ENCODE results near the gene GPR37. TPM values are rescaled to one million over a fixed set of nuclear protein-coding genes. Genes with fewer than 3 reads are reported as not detected.

The GPR37 gene
- total RNA-seq, 4 donors from 2014 or later = 2.5 to 14.7 (median 11.2) TPM

DNA sequence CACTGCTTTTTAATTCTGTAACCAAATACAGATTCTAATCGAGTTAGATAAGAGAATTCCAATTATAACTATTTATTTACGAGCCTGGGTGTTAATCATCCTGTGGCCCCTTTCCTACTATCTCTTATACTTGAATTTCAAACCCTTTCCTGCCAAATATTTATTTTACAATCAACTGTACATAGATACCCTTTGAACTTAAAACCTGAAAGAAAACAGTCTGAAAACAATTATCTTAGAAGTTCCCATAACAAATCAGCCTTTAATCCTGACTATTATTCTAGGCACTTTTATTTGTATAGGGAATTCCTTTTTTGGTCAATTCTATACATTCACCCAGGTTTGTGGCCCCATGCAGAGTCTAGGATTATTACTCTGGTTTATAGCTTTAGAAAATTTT, 10.6 kb upstream of the GPR37 start:
- 49 to 83% methylated on average over 2 of the region's 2 CpGs for WGBS, 2 donors (ENCODE audit: low coverage in 1 of 2)
- TF ChIP-seq EP300 (IDR thresholded peaks at IDR 0.05) (no peak), POLR2AphosphoS5 (IDR thresholded peaks at IDR 0.05) (no peak), POLR2A (IDR thresholded peaks at IDR 0.05) (no peak)
- TF ChIP-seq, protein P1, sequence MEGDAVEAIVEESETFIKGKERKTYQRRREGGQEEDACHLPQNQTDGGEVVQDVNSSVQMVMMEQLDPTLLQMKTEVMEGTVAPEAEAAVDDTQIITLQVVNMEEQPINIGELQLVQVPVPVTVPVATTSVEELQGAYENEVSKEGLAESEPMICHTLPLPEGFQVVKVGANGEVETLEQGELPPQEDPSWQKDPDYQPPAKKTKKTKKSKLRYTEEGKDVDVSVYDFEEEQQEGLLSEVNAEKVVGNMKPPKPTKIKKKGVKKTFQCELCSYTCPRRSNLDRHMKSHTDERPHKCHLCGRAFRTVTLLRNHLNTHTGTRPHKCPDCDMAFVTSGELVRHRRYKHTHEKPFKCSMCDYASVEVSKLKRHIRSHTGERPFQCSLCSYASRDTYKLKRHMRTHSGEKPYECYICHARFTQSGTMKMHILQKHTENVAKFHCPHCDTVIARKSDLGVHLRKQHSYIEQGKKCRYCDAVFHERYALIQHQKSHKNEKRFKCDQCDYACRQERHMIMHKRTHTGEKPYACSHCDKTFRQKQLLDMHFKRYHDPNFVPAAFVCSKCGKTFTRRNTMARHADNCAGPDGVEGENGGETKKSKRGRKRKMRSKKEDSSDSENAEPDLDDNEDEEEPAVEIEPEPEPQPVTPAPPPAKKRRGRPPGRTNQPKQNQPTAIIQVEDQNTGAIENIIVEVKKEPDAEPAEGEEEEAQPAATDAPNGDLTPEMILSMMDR (IDR thresholded peaks at IDR 0.05) = no peak
- no peaks in the 10 kb centered on the region for H3K36me3 ChIP-seq
- no peaks in the 10 kb centered on the region for H3K4me1 ChIP-seq
- no peak for ATAC-seq
- H3K9me3 ChIP-seq = no peaks in the 10 kb centered on the region
- H3K27me3 ChIP-seq = no peaks in the 10 kb centered on the region
- H3K4me3 ChIP-seq = no peak overlapping the region
- H3K27ac ChIP-seq = no peak overlapping the region

DNA sequence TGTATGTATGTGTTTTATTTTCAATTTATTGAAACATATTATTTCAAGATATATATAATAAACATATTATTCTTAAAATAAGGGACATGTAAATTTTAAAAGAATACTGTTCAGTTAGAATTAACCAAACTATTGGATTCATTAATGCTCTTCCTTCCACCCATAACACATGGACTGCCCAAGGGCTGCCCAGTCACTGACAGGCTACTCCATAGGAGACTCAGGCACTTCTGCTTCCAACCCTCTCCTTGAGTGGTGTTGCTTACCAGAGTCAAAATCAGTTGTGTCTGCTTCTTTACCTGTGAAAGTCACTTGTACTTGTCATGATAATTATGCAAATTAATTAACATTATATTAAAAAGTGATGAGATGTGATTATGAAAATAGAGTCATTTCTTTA, 9.8 kb upstream of the GPR37 start:
- no peaks in the 10 kb centered on the region for H3K27me3 ChIP-seq
- TF ChIP-seq, protein P1 (IDR thresholded peaks at IDR 0.05) = no peak
- TF ChIP-seq EP300 (IDR thresholded peaks at IDR 0.05) (no peak), POLR2AphosphoS5 (IDR thresholded peaks at IDR 0.05) (no peak), POLR2A (IDR thresholded peaks at IDR 0.05) (no peak)
- H3K4me1 ChIP-seq = no peaks in the 10 kb centered on the region
- H3K27ac ChIP-seq = no peak overlapping the region
- no peak for ATAC-seq
- H3K9me3 ChIP-seq = no peaks in the 10 kb centered on the region
- H3K36me3 ChIP-seq = no peaks in the 10 kb centered on the region
- H3K4me3 ChIP-seq = no peak overlapping the region

DNA sequence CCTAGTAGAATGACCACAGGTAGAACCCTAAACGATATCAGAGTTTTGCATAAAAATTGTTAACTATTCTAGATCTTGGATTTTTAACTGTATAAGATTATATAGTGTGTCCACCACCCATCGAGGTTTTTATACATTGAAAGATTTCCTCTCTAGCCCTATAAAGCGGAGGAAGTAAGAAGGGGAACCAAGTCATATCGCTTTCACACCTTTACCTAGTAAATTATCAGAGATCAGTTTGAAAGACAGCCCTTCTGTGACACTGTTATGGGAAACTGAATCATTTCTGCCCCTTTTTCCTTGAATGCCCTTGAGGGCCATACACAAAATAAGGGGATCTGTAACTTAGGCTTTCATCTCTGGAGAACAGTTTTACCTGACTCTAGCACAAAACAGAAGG, 8.3 kb upstream of the GPR37 start:
- ATAC-seq = no peak
- no peaks in the 10 kb centered on the region for H3K9me3 ChIP-seq
- H3K4me1 ChIP-seq = no peaks in the 10 kb centered on the region
- H3K27ac ChIP-seq = no peak overlapping the region
- H3K36me3 ChIP-seq = no peaks in the 10 kb centered on the region
- H3K27me3 ChIP-seq = no peaks in the 10 kb centered on the region
- 80 to 90% methylated on average over 4 of the region's 4 CpGs for WGBS, 2 donors (ENCODE audit: low coverage in 1 of 2)
- no peak for TF ChIP-seq EP300 (IDR thresholded peaks at IDR 0.05)
- no peak for TF ChIP-seq POLR2A (IDR thresholded peaks at IDR 0.05)
- TF ChIP-seq POLR2AphosphoS5 (IDR thresholded peaks at IDR 0.05) = no peak
- TF ChIP-seq, protein P1 (IDR thresholded peaks at IDR 0.05) = no peak
- no peak overlapping the region for H3K4me3 ChIP-seq

DNA sequence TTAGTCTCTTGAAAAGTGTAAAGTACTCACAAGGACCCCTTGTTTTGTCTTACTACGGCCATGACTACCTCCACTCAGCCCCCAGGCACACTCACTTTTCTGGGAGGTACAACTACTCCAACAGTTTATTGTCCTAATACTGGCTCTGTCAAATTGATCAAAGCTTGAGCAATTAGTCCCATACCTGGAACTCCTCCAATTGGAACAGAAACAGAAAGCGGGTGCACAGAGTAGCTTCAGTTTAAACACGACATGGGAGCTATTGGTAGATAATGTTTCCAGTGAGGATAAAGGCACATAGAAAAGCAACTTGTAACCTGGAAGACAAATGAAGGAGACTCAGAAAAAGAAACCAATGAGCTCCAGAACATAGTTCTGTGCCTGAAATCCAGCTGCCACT, 7.7 kb upstream of the GPR37 start:
- Histone ChIP-seq H3K4me3 (no peak overlapping the region), H3K27ac (no peak overlapping the region), H3K36me3 (no peaks in the 10 kb centered on the region), H3K9me3 (no peaks in the 10 kb centered on the region), H3K4me1 (no peaks in the 10 kb centered on the region), H3K27me3 (no peaks in the 10 kb centered on the region)
- TF ChIP-seq POLR2AphosphoS5 (IDR thresholded peaks at IDR 0.05) = no peak
- ATAC-seq = no peak
- WGBS, 2 donors (ENCODE audit: low coverage in 1 of 2) = 89 to 92% methylated on average over 2 to 3 of the region's 3 CpGs

DNA sequence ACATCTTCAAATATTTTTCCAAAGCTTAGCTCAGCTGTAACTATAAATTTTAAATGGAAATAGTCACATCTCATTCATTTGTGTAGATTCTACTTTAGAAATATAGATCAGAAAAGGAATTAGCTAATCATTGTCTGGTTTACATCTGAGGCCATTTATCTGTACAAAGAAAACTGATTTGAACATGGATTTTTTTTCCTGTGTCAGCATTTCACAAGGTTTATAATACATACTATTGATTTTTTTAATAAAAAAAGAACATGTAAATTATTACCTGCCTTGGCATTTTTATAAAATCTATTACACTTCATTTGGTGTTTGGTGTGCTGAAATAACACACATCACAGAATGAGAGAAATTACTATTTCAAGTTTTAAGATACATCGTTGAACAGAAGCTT, 3.5 kb upstream of the GPR37 start:
- Histone ChIP-seq H3K4me1 (peaks cover 0 to 21% (median 0%) of the 10 kb centered on the region in 3 donors), H3K27ac (no peak overlapping the region), H3K9me3 (no peaks in the 10 kb centered on the region), H3K36me3 (no peaks in the 10 kb centered on the region), H3K27me3 (peaks cover 21% of the 10 kb centered on the region), H3K4me3 (no peak overlapping the region)
- TF ChIP-seq, protein P1 (IDR thresholded peaks at IDR 0.05) = no peak
- TF ChIP-seq POLR2AphosphoS5 (IDR thresholded peaks at IDR 0.05) = no peak
- no peak for TF ChIP-seq EP300 (IDR thresholded peaks at IDR 0.05)
- TF ChIP-seq POLR2A (IDR thresholded peaks at IDR 0.05) = no peak
- ATAC-seq = no peak
- WGBS, 2 donors (ENCODE audit: low coverage in 1 of 2) = 64 to 90% methylated on average over 1 of the region's 1 CpG

All from gastroesophageal sphincter (tissue), 4 donors.